HG03354 (cell line): ENCODE results near the gene SLC4A1.

Experiments
- ATAC-seq: cut with Tn5 transposase; IDR thresholded peaks from one replicate; pipeline ENCODE4 v1.9.1; 2021; ENCODE audit warnings: mild to moderate bottlenecking; ENCODE audit not compliant: unreplicated experiment, poor library complexity, severe bottlenecking

The SLC4A1 gene

GRCh38 chr17:44267818-44268490 is at the start of gene SLC4A1:
Gene SLC4A1, minus strand, starts transcription at chr17:44268135. Its CDS starts 5,269 bp downstream, at chr17:44262866.
- ATAC-seq, result no peak

GRCh38 chr17:44317545-44317944 is 49.6 kb upstream of the SLC4A1 start:
- ATAC-seq, result no peak

- ATAC-seq, result no peak
Observed at GRCh38 chr17:44315760-44316731, 48.1 kb upstream of the SLC4A1 start.

- no peak for ATAC-seq
Observed at GRCh38 chr17:44314869-44315661, 47.1 kb upstream of the SLC4A1 start.

- ATAC-seq, result no peak
Observed at GRCh38 chr17:44314524-44314868, 46.6 kb upstream of the SLC4A1 start.

GRCh38 chr17:44314031-44314430 is 46.1 kb upstream of the SLC4A1 start:
- no peak for ATAC-seq

- no peak for ATAC-seq
Observed at GRCh38 chr17:44312396-44313104, 44.6 kb upstream of the SLC4A1 start.

GRCh38 chr17:44311562-44312181 is 43.7 kb upstream of the SLC4A1 start:
- no peak for ATAC-seq

GRCh38 chr17:44310609-44311376 is 42.9 kb upstream of the SLC4A1 start:
- ATAC-seq, result no peak

GRCh38 chr17:44310188-44310587 is 42.3 kb upstream of the SLC4A1 start:
- no peak for ATAC-seq

- ATAC-seq, result no peak
Observed at GRCh38 chr17:44309472-44309871, 41.5 kb upstream of the SLC4A1 start.

GRCh38 chr17:44308865-44309264 is 40.9 kb upstream of the SLC4A1 start:
- no peak for ATAC-seq

- no peak for ATAC-seq
Observed at GRCh38 chr17:44308320-44308818, 40.4 kb upstream of the SLC4A1 start, which contains the start of gene RUNDC3A. Gene RUNDC3A, plus strand, starts transcription at chr17:44308601. Its CDS starts 232 bp downstream, at chr17:44308833.

- no peak for ATAC-seq
Observed at GRCh38 chr17:44307387-44308186, 39.7 kb upstream of the SLC4A1 start.

- no peak for ATAC-seq
Observed at GRCh38 chr17:44304651-44305050, 36.7 kb upstream of the SLC4A1 start.

- no peak for ATAC-seq
Observed at GRCh38 chr17:44297975-44298374, 30.0 kb upstream of the SLC4A1 start.

- no peak for ATAC-seq
Observed at GRCh38 chr17:44293509-44294226, 25.7 kb upstream of the SLC4A1 start.
